Activated naive CD8-positive, alpha-beta T cell treated with anti-CD3 and anti-CD28 coated beads, Interleukin-2, amount 50 U/mL, for 16 hours (primary cell): ENCODE measurements around the gene ACTRT2.

ENCODE experiments used
- DNase-seq: peaks from one replicate; pipeline ENCODE4 v3.0.0-alpha.2; 2020; ENCODE audit warnings: low read depth, low spot score

Gene ACTRT2

DNA sequence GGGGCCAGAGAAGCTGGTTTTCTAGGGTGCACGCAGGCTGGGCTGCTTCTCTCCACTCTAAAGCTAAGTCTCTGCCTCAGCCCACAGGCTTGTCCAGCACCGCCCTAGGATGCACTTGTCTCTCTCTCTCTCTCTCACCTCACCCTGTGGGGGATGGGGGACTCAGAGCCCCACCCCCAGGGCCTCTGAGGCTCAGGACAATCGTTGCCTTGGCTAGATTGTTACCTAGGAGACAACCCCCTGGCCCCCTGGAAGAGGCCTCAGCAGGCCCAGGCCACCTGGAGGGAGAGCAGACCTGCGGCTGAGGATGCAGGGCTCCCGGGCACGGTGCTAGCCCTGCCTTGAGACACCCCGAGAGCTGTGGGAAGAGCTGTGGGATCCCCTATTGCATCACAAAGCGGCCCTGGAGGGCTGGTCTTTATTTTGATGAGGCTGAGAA, at the start of gene ACTRT2:
Gene ACTRT2 (plus strand): TSS at position 235 of the 439 bp plus-strand sequence. CDS start 220 bp downstream, outside the sequence.
- DNase-seq: no peak

DNA sequence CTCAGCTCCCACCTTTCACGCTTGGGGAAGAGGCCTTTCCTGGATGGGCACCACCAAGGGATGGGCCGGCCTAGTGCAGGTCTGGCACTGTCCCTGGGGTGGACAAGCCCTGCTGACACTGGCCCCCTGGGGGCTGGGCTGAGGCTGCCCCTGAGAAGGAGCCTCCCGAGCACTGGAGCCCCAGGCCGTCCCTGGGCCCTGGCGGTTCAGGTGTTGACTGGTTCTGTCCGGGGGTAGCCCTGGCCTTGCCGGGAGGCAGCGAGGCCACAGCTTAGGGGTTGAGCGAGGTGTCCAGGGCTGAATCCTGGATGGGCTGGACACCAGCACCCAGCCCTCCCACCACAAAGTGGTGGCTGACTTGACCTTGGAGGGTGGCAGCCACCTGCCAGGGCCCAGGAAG, 49.7 kb upstream of the ACTRT2 start:
- no peak for DNase-seq

DNA sequence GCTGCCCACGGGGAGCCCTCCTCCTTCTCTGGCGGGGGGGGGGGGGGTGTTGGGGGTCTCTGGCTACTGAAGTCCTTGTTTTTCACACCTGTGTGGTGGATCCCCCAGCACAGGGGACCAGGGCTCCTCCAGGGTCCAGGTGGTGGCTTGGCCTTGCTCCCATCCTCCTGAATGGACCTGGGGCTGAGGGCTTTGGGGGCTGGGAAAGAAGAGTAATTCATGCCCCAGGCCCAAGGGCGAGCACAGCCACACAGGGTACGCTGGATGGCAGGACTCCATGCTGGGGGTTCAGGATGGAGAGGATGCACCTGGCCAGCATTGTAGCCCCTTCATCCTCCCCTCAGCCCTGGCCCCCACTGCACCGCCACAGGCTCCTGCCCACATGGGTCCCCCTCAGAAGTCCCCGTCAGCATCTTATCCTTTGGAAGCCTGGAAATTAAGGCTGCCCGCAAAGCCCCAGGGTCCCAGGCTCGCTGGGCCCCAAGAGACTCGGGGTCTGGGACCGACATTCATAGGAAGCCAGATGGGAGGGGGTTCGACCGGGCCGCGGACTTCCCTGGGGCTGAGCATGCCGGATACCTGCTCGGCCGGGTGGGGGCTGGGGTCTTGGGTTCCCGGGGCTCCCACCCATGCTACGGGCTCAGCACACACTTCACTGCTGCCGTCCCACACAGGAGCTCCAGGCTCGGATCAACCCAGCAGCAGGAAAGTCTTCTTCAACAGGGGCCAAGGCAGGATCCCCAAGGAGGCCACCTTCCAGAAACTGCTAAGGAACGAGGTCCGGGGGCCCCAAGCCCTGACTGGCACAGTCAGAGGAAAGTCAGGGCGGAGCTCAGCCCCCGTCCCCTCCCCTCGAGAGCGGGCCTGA, 49.0 kb upstream of the ACTRT2 start:
- no peak for DNase-seq

DNA sequence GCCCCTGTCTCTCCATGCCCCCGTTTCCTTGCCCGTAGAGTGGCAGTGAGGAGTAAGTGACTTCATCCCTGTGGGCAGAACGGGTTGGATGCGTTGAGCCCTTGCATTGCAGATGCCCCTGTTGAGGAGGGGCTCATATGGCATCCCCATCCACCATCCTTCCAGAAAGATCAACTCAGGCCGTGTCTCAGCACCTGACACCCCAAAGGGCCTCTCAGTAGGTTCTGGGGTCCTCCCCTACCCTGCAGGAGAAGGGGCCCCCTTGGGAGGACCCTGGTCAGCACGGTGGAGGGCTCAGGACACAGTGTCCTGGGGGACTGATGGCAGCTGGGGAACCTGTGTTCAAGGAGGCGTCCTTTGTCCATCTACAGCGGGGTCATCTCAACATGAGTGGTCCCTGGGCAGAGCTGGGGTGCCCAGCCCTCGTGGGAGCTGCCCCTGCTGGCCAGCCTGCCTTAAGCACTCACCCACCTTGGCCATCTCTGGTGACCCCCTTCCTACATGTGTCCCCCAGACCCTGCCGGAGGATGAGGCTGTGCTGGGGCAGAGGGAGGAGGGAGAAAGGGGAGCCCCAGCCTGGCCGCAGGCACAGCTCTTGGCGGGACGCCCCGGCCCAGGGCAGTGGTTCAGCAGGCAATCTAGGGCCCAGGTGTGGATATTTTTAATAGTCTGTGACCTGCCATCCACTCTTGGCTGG, 48.2 kb upstream of the ACTRT2 start:
- DNase-seq: no peak

DNA sequence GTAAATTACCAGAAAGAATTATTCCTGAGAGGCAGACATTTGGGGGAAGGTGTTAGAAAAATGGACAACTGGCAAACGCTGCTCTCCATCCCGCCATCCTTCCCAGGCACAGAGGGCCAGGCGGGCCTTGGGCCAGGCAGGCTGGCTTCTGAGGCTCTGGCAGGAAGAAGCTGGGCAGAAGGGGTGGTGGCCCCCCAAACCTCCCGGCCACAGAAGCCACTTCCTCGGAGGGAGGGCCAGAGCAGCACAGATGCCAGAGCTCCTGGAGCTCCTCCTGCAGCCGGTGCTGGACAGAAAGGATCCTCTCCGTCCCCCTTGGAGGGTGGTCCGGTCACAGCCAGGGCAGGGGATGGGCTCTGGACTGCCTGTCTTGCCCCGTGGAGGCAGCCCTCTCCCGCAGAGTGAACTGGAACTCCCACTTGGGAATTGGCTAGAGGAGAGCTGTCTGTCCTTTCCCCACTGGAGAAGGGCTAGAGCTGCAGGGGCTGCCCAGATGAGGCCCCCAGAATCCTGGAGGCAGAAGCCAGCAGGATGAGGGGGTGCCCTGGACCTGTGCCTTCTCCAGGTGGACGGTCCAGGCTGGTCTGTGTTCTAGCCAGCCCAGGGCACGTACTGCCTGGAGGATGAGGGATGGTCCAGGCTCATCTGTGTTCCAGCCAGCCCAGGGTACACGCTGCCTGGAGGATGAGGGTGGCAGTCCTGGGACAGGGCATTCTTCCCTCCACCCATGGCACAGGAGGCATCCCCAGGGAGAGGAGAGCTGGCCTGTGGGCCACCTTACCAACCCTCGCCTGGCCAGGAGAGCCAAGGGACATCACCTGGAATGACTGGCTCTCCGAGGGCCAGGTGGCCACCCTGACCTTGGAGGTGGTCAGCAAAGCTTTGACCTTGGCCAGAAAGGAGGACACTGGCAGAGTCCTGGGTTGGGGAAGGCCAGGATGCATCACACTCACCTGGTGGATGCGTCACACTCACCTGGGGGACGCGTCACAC, 47.4 kb upstream of the ACTRT2 start:
- DNase-seq: no peak

DNA sequence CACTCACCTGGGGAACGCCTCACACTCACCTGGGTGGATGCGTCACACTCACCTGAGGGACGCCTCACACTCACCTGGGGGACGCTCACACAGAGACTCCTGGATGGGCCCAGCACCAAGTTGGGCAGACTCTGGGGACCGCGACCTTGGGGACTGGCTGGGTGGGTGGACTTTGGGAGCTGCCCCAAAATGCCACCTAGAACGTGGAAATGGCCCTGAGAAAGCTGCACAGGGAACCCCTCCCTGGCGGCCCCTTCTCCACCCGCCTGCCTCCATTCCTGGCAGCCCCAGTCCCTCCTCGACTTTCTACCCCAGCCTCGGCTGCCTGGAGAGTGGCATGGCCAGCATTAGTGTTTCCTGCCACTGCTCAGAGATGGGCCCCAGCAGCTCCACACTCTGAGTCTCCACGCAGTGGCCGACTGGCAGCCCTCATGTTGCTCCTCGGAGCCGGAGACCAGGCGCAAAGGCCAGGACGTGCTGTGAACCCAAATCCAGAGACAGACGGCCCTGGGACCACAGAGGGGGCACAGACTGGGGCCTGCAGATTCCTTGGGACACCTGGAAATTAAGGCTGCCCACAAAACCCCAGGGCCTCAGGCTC, 46.5 kb upstream of the ACTRT2 start:
- no peak for DNase-seq

DNA sequence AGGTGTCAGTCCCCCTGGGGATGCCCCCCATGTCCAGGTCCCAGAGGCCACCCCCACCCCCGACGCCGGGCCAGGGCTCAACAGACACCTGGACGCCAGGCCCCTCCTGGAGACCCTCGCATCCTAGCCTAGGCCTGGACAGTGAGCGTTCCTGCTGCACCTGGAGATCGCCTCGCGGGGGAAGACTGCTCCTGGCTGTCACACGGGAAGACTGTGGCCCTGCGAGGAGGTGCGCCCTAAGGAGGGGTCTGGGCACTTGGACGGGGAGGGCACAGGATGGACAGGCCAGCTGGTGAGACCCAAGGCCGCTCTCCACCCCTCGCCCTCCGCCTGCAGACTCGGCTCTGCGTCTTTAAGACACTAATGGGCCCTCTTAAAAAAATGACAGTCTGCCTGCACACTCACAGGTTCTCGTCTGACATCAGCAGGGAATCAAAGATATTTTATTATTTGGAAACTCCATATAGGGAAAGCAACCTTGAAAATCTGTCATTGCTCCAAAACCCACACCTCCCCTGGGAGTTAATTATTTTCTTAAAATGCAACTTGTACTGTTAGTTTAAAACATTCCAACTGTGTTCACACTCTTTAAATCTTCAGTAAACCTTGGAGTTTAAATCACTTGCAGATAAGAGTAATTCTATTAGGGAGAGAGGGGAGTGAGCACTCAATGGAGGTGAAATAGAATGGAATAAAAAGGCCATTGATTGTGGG, 45.6 kb upstream of the ACTRT2 start:
- no peak for DNase-seq

DNA sequence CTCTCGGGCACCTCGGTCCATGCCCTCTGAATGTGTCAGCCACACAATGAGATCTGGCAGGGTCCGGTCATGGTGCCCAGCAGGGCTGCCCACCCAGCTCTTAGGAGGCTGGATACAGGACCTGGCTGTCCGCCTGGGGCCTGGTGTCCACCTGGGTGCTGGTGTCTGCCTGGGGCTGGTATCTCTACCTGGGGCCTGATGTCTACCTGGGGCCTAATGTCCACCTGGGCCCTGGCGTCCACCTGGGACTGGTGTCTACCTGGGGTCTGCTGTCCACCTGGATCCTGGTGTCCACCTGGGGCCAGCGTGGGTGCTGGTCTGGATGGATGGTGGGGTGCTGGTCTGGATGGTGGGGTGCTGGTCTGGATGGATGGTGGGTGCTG, 45.1 kb upstream of the ACTRT2 start:
- DNase-seq: no peak

DNA sequence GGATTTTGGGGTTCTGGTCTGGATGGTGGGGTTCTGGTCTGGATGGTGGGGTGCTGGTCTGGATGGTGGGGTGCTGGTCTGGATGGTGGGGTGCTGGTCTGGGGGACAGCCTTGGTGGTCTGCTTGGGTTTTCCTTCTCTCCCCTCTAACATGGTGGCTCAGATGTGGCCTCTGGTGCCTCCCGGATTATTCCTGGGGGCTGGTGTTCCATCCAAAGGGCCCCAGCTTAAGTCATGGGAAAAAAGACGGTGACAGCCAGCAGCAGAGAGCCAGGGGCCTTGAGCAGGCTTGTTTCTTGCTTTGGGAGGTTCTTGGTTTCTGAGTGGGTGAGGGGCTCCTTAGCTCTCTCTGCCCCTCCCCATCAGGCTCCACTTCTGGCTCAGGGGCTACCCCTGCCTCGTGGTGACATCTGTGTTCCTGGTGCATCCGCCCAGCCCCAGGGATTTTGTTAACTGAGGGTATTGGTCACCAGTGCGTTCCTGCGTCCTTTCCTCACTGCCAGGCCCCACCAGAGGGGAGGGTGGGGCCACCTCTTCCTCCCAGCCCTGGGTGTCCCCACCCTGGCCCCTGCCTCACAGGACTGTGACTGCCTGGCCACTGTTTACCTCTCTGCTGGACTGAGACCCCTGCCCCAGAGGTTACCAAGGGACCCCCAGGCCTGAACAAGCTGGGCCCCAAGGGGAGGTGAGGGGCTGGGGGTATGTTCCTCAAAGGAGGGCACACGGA, 43.2 kb upstream of the ACTRT2 start:
- DNase-seq: no peak

DNA sequence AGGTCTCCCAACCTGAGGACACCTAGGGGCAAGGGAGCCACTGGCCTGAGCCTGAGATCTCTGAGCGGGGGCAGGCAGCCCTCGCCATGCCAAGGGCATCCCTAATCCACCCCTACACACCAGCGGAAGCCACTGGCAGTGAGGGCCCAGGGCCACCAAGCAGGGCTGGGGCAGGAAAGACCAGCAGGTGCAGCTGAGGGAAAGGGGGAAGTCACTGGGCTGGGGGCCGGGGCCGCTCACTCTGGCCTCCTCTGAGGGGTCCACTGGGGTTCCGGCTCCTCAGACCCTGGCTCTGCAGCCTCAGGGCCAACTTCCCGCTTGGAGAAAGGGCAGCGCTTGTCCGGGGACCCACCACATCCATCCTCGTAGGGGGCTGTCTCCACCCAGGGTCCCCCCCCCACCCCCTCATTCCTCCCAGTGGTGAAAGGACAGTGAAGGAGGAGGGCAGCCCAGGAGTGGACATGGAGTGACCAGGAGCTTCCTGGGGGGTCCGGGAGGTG, 42.5 kb upstream of the ACTRT2 start:
- no peak for DNase-seq

DNA sequence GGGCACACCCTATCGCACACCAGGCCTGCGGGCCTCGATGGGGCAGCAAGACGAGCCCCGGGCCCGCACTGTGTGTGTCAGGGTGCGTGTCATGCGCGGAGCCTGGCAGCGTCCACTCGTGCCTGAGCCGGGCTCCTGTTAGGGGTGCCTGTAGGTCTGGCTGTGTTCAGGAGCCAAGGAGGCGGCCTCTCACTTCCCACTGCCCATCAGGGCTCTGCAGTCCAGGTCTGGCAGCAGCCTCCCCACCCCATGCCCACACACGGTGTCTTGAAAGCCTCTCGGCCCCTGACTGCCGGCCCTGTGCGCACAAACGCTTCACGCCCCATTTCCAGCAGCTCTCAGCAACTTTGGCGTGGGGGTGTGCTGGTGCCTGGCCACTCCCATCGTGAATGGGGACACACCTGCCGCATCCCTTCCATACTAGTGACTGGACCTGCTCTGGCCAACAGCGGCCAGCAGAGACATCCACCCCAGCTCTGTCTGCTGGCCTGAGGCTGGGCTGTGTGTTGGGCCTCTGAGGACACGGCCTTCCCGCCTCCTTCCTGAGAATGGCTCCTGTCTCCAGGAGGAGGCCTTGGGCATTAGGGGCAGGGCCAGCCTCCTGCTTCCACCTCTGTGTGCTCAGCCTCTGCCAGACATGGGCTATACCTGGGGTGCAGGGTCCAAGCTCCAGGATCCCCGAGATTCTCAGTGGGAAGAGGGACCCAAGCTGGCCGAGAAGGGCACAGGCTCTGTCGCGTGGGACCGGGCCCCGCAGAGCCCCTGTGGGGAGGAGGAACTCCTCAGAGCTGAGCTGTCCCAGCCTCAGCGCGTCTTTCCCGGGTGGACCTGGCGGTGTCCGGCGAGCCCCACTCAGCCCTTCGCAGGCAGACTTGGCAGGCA, 41.8 kb upstream of the ACTRT2 start:
- no peak for DNase-seq

DNA sequence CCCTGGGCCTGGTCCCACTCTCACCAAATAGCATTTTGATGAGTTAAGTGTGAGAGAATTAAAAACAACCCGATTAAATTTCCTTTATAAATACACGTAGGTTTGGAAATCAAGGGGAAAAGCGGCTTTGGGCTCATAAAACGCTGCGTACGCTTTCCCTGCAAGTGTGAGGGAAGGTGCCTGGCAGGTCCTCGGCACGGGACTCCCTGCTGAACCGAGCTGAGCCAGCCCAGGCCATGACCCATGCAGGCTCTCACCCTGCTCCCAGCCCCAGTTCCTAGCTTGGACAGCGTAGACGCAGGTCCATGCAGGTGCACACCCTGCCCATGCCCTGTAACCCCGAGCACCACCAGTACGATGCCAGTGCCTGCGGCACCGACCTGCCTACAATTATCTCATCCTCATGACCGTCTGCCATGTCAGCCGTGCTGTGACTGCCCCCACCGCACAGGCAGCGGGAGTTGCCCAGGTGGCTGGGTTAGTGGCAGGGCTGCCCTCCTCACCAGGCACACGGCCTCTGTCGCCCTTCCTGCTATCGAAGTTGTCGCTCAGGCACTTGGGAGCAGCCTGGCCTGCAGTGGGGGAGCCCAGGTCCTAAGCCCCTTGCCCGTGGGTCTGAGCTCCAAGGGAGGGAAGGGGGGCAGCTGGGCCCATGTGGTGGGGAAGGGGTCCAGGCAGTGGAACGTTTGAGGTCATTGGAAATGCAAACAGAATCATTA, 41.0 kb upstream of the ACTRT2 start:
- DNase-seq: no peak

DNA sequence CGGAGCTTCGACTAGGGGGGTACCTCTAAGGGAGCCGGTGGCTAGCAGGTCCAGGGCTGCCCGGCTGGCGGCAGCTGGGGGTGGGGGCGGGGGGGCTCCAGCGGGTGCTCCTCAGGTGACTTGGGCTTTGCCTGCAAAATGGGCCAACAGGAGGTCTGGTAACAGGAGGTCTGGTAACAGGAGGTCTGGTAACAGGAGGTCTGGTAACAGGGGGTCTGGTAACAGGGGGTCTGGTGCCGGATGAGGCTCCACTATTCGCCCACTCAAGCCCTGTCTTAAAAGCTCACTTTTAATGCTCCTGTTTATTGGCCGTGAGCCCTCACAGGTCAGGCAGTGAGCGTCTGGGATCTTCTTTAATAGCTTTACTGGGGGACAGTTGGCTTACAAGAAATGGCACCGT, 40.4 kb upstream of the ACTRT2 start:
- DNase-seq: no peak

DNA sequence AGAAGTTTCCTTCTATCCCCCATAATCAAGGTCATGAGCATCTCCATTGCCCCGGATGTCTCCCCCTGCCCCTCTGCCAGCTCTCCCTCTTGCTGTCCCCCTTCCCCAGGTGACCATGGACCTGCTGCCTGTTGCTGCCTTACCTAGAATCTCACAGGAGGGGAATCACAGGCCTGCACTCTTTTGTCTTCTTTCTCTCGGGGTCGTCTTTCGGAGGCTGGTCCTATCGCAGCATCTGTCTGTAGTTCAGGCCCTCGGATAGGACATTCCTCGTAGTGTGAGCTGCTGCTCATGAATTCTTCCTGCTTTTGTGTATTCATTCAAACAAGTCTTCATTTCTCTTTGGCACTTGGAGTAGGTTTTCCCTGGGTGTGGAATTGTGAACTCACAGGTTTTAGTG, 39.9 kb upstream of the ACTRT2 start:
- DNase-seq: no peak

DNA sequence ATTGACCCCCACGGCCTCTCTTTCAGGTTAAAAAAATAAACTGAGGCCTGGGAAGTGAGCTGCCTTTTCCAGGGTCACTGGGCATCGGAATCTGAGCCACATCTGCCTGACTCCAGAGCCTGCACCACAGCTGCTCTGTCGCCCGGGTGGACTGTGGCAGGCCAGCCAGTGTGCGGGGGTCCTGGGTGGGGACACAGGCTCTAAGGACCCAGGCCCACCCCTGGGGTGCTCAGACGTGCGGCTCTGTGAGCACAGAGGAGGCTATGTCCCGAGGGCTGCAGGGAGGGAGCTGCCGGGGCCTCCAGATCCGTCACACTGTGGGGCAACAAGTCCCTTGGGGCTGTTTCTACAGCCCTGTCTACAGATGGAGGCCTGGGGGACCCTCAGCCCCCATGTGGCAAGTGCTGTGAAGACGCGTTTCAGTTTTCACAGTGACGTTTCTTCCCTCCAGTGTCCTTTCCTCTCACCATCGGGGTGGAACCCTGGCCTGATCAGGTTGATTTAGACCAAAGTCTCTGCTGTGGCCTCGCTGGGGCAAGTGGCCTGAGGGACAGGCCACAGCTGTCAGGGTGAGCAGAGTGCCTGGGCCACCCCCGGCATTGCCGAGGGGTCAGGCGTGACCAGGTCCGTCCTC, 39.2 kb upstream of the ACTRT2 start:
- no peak for DNase-seq

DNA sequence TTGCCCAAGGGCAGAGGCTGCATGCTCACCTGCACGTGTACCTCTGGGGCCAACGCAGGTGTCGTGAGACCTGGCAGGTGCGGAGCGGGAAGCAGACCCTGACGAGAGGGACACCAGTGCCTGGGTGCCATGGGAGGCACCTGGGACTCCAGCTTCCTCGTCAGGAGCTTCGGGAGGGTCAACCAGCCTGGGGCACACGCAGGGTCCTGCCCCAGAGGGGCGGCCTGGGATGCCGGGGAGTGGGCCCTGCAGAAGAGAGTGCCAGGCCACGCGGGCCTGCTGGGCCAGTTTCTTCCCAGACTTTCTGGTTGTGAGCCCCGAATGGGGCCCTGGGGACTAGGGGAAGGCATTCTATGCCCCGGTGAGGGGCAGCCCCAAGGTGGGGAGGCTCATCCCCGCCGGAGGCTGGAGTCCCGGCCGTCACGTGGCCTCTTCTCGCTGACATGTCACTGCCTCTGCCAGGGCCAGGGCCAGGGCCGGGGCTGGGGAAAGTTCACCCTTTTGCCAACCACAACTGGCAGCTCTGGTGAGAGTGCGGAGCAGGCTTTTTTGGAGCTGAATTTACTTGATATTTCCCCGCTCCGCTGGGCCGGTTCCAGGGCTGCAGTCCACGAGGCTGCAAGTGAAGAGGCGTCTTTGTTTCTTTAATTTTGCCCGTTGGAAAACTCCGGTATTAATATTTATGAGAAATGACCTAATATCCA, 38.5 kb upstream of the ACTRT2 start:
- no peak for DNase-seq

DNA sequence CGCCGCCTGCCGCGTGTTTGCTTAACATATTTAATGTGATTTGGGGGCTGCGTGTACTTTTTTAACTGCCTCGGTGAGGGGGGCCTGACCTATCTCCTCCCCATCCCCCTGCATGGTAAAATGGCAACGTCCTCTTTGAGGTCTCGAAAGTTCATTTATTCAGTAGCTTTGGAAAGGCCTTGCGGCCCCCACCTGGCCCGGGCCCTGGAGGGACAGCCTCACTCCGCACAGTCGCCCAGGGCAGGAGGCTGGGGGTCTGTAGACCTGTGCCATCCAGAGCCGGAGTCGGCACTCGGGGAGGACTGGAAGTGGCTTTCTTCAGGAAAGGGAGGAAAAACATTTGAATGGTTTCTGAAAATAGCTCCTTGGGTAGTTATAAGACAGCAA, 38.0 kb upstream of the ACTRT2 start:
- DNase-seq: no peak
